ENCODE results near the gene MXD4.

Gene MXD4

GRCh38 chr4:2303121-2303685 lies 41.3 kb upstream of the MXD4 start:
- TF ChIP-seq, protein P1, sequence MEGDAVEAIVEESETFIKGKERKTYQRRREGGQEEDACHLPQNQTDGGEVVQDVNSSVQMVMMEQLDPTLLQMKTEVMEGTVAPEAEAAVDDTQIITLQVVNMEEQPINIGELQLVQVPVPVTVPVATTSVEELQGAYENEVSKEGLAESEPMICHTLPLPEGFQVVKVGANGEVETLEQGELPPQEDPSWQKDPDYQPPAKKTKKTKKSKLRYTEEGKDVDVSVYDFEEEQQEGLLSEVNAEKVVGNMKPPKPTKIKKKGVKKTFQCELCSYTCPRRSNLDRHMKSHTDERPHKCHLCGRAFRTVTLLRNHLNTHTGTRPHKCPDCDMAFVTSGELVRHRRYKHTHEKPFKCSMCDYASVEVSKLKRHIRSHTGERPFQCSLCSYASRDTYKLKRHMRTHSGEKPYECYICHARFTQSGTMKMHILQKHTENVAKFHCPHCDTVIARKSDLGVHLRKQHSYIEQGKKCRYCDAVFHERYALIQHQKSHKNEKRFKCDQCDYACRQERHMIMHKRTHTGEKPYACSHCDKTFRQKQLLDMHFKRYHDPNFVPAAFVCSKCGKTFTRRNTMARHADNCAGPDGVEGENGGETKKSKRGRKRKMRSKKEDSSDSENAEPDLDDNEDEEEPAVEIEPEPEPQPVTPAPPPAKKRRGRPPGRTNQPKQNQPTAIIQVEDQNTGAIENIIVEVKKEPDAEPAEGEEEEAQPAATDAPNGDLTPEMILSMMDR (IDR thresholded peaks at IDR 0.05; ENCODE audit: insufficient read depth, low read depth, low read length, missing control alignments): no peak
- DNase-seq (ENCODE audit: low read depth): no peak
- H3K4me3 ChIP-seq (ENCODE audit: low read depth, low read length): no peak overlapping the region

GRCh38 chr4:2302387-2303119 lies 40.6 kb upstream of the MXD4 start:
- TF ChIP-seq, protein P1 (IDR thresholded peaks at IDR 0.05; ENCODE audit: insufficient read depth, low read depth, low read length, missing control alignments): no peak
- DNase-seq (ENCODE audit: low read depth): no peak
- H3K4me3 ChIP-seq (ENCODE audit: low read depth, low read length): no peak overlapping the region

DNA sequence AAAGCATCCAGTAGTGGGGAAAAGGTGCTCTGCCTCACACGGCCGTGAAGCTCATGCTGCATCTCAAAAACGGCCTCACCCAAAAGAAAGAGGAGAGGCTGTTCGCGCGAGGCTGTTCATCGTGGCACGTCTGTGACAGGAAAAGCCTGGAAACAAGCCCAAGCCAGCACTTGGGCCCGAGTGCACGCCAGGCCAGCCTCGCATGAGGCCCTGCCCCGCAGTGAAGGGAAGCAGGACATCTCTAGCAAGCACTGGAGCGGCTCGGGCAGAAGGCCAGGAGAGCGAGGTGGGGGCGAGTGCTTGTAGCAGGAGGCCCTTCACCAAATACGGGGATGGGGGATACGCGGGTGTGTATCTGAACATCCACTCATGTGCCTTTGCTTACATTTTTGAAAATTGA lies 39.9 kb upstream of the MXD4 start:
- TF ChIP-seq, protein P1 (IDR thresholded peaks at IDR 0.05; ENCODE audit: insufficient read depth, low read depth, low read length, missing control alignments): no peak
- DNase-seq (ENCODE audit: low read depth): no peak
- H3K4me3 ChIP-seq (ENCODE audit: low read depth, low read length): no peak overlapping the region

GRCh38 chr4:2301225-2301642 lies 39.3 kb upstream of the MXD4 start:
- TF ChIP-seq, protein P1 (IDR thresholded peaks at IDR 0.05; ENCODE audit: insufficient read depth, low read depth, low read length, missing control alignments): no peak
- no peak for DNase-seq (ENCODE audit: low read depth)
- H3K4me3 ChIP-seq (ENCODE audit: low read depth, low read length): no peak overlapping the region

DNA sequence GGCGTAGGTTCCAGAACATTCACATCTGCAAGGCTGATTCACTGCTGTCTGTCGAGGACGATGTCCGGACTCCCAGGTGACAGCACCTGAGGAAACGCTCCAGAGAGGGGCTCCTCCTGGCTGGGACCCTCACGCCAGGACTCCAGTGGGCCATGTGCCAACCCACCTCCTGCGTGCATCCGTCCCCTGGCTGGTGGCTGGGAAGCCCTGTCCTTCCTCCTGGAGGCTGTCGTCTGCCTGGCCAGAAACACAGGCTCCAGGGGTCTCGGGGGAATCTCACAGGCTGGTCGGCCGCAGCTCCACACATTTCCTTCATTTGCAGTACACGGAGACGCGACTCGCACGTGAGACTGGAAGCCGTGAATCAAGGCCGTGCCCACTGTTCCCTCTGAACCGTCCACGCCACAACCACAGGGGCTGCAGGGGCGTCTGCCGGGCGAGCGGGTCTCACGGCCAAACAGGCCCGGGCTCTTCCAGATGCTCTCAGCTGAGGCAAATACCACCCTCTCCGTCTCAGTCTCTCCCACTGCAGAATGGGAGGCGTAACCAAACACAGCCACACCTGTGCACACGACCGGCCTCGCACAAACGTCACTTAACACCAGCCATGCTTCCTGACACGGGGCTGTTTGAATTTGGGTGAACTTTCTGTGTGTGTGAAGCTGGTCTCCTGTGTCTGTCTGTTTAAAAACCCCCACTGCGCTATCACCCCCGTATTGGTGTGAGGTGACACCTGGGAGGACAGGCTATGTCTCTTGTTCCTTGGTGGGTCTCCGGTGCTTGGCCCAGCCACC lies 38.7 kb upstream of the MXD4 start:
- no peak for DNase-seq (ENCODE audit: low read depth)
- H3K4me3 ChIP-seq (ENCODE audit: low read depth, low read length): no peak overlapping the region
- TF ChIP-seq, protein P1 (IDR thresholded peaks at IDR 0.05; ENCODE audit: insufficient read depth, low read depth, low read length, missing control alignments): no peak

DNA sequence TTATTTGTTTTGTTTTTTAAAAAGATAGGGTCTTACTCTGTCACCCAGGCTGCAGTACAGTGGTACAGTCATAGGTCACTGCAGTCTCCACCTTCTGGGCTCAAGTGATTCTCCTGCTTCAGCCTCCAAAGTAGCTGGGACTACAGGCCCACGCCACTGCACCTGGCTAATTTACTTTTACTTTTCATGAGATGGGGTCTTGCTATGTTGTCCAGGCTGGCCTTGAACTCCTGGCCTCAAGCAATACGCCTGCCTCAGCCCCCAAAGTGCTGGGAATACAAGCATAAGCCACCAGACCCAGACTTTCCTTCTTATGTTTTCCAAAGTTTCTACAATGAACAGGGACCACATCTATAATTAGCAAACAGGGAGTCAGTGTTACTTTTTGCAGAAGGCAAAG lies 37.9 kb upstream of the MXD4 start:
- H3K4me3 ChIP-seq (ENCODE audit: low read depth, low read length): no peak overlapping the region
- TF ChIP-seq, protein P1 (IDR thresholded peaks at IDR 0.05; ENCODE audit: insufficient read depth, low read depth, low read length, missing control alignments): no peak
- no peak for DNase-seq (ENCODE audit: low read depth)

Data from GM12865 (cell line).